ENCODE measurements around the gene ZNF710. TPM values are rescaled to one million over a fixed set of nuclear protein-coding genes. Genes with fewer than 3 reads are reported as not detected.

The ZNF710 gene
- total and polyA plus RNA-seq, 2 donors (not counting 3 experiments of a cell fraction or from before 2014, with no cell fraction given), result 8.9 to 32.4 TPM

DNA sequence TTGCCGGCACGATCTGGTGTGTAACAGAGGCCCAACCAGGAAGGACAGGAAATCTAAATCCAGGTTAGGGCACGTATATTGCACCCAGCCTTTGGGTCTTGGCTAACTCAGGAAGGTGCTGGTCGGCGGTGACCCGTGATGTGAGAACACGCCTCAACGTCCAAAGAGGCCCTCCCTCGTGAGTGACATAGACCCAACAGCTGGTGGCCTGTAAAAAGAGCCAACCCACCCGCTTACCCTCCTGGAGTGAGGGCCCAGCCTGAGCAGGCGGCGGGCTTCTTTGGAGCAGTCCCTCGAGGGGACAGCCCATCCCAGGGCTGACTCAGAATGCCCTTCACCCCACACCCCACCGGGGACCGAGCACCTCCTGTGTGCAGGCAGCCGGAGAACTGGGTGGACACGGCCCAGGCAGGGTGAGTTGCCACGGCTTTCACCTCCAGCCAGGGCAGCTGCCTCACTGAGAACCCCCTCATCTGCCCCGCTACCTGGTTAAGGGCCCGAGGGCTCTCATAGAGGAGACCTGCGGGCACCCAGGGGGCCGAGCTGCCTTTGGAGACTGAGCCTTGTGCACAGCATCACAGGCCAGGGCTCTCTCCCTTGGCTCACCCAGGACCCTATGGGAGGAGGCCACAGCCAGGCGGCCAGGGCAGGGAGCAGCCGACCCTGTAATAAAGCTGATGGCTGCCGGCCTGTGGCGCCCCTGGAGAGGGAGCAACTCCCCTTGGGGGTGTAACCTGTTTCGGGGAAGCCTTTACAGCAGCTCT is 41.8 kb downstream of the ZNF710 start:
- Histone ChIP-seq H2AFZ (ENCODE audit: low read depth, low read length) (no peak overlapping the region), H3K9me1 (replicated peaks; ENCODE audit: control insufficient read depth, extremely low read depth, insufficient read depth, low read length) (no peaks in the 10 kb centered on the region), H3K36me3 (ENCODE audit: control insufficient read depth in 2 of 2, extremely low read depth in 1 of 2, insufficient read depth in 2 of 2, low read length in 2 of 2) (no peaks in the 10 kb centered on the region), H3K79me2 (ENCODE audit: control insufficient read depth, insufficient read depth, low read length) (peaks cover 7% of the 10 kb centered on the region), H3K27ac (ENCODE audit: insufficient read depth, low read depth, low read length) (no peak overlapping the region), H3K27me3 (ENCODE audit: control insufficient read depth in 2 of 2, insufficient read depth in 2 of 2, low read length in 2 of 2) (no peaks in the 10 kb centered on the region), H3K4me3 (replicated peaks in 1 of 3; ENCODE audit: insufficient read depth in 1 of 3, low read depth in 1 of 3, low read length in 3 of 3) (no peak overlapping the region), H3K9me3 (replicated peaks; ENCODE audit: control insufficient read depth, insufficient read depth, low read length) (no peaks in the 10 kb centered on the region), H3K4me1 (ENCODE audit: control insufficient read depth, extremely low read depth, insufficient read depth, low read length) (peaks cover 4% of the 10 kb centered on the region), H3K9ac (replicated peaks; ENCODE audit: extremely low read depth, insufficient read depth, low read length) (no peak overlapping the region), H4K20me1 (replicated peaks; ENCODE audit: control insufficient read depth, extremely low read depth, insufficient read depth, low read length) (no peaks in the 10 kb centered on the region), H3K4me2 (ENCODE audit: insufficient read depth, low read length) (no peak overlapping the region)
- intact Hi-C loops (cut with micrococcal nuclease) (no loop called here), dilution Hi-C loops (cut with MboI; ENCODE audit: extremely low pct_ligation_motif_present, low sequenced_read_pairs) (no loop called here)
- DNase-seq (ENCODE audit: low read depth, low spot score) (no peak), FAIRE-seq (no peak)
- POLR2A ChIA-PET, result no interaction called here
- no TSS peak for BruUV-seq (replicated peaks)
- TF ChIP-seq GATA2 (IDR thresholded peaks at IDR 0.05; ENCODE audit: insufficient read depth, insufficient read length, low read depth, low read length) (no peak), FOS (IDR thresholded peaks at IDR 0.05; ENCODE audit: borderline replicate concordance, insufficient read depth, low read length) (no peak), EZH2 (IDR thresholded peaks at IDR 0.05; ENCODE audit: borderline replicate concordance, low read depth, low read length, severe bottlenecking) (no peak), POLR2A (IDR thresholded peaks at IDR 0.05; ENCODE audit: low read depth, low read length) (no peak), MYC (IDR thresholded peaks at IDR 0.05; ENCODE audit: low read depth, low read length) (no peak), POLR2AphosphoS5 (IDR thresholded peaks at IDR 0.05; ENCODE audit: insufficient read depth, low read depth, low read length) (no peak), JUN (IDR thresholded peaks at IDR 0.05; ENCODE audit: borderline replicate concordance, insufficient read depth, insufficient read length, low read depth) (no peak)
- TF ChIP-seq, protein P1, sequence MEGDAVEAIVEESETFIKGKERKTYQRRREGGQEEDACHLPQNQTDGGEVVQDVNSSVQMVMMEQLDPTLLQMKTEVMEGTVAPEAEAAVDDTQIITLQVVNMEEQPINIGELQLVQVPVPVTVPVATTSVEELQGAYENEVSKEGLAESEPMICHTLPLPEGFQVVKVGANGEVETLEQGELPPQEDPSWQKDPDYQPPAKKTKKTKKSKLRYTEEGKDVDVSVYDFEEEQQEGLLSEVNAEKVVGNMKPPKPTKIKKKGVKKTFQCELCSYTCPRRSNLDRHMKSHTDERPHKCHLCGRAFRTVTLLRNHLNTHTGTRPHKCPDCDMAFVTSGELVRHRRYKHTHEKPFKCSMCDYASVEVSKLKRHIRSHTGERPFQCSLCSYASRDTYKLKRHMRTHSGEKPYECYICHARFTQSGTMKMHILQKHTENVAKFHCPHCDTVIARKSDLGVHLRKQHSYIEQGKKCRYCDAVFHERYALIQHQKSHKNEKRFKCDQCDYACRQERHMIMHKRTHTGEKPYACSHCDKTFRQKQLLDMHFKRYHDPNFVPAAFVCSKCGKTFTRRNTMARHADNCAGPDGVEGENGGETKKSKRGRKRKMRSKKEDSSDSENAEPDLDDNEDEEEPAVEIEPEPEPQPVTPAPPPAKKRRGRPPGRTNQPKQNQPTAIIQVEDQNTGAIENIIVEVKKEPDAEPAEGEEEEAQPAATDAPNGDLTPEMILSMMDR (IDR thresholded peaks at IDR 0.05; ENCODE audit: extremely low read depth in 1 of 2, insufficient read depth in 1 of 2, low read depth in 1 of 2, low read length in 2 of 2), result no peak
- TF ChIP-seq, protein P2, sequence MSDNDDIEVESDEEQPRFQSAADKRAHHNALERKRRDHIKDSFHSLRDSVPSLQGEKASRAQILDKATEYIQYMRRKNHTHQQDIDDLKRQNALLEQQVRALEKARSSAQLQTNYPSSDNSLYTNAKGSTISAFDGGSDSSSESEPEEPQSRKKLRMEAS (IDR thresholded peaks at IDR 0.05; ENCODE audit: insufficient read depth, insufficient read length), result no peak
- CTCF ChIA-PET, result no interaction called here
